Measurements from ENCODE around the gene STAP2.
"Not testable (repeated sequence)": the region's sequence is repeated elsewhere in the genome, so short reads cannot be mapped to it uniquely, and the experiment has no call there.

The STAP2 gene

GRCh38 chr19:4349225-4349624 is 10.6 kb upstream of the STAP2 start:
- not testable (repeated sequence) for H3K4me3 ChIP-seq (ENCODE audit: low read length in 2 of 2); H2AFZ ChIP-seq (ENCODE audit: low read length); H3K4ac ChIP-seq (ENCODE audit: low read length); H4K91ac ChIP-seq (ENCODE audit: low read depth, low read length, poor library complexity); H3K23ac ChIP-seq (ENCODE audit: low read depth, low read length, poor library complexity); H3K4me2 ChIP-seq (ENCODE audit: insufficient read depth, low read length, poor library complexity, severe bottlenecking); H3K27me3 ChIP-seq (ENCODE audit: control insufficient read depth in 3 of 3, insufficient read depth in 3 of 3, low read depth in 1 of 3, low read length in 3 of 3); H3K14ac ChIP-seq (ENCODE audit: low read length); H3K27ac ChIP-seq (replicated peaks; ENCODE audit: low read length); H2BK120ac ChIP-seq (ENCODE audit: low read depth, low read length); H3K9me3 ChIP-seq (replicated peaks in 1 of 2; ENCODE audit: control insufficient read depth in 2 of 2, insufficient read depth in 1 of 2, low read depth in 1 of 2, low read length in 2 of 2); DNase-seq (ENCODE audit: low spot score); H2BK5ac ChIP-seq (ENCODE audit: low read length); H3K4me1 ChIP-seq (ENCODE audit: control insufficient read depth in 2 of 2, insufficient read depth in 1 of 2, low read depth in 1 of 2, low read length in 2 of 2); H3K9ac ChIP-seq (ENCODE audit: low read depth, low read length, poor library complexity); H3K79me1 ChIP-seq (ENCODE audit: low read depth, low read length); H2AK5ac ChIP-seq (ENCODE audit: low read depth, low read length); H2BK15ac ChIP-seq (ENCODE audit: low read length); H4K8ac ChIP-seq (ENCODE audit: low read depth, low read length); H3K18ac ChIP-seq (ENCODE audit: low read length); H2BK12ac ChIP-seq (ENCODE audit: low read length)
- WGBS, 2 donors (ENCODE audit: extremely low coverage in 2 of 2, insufficient read length in 2 of 2, insufficient replicate concordance in 1 of 2) = no CpG with 5 or more reads among the region's 16 CpGs
- peaks cover 24 to 72% of the 10 kb centered on the region in 2 donors for H3K36me3 ChIP-seq (replicated peaks in 1 of 2; ENCODE audit: control insufficient read depth in 2 of 2, insufficient read depth in 2 of 2, low read length in 2 of 2)

- Histone ChIP-seq H3K18ac (ENCODE audit: low read length) (no peak overlapping the region), H3K4ac (ENCODE audit: low read length) (no peak overlapping the region), H3K23ac (ENCODE audit: low read depth, low read length, poor library complexity) (no peak overlapping the region), H3K4me1 (ENCODE audit: control insufficient read depth in 2 of 2, insufficient read depth in 1 of 2, low read depth in 1 of 2, low read length in 2 of 2) (peaks cover 6% of the 10 kb centered on the region in 2 donors), H3K4me3 (ENCODE audit: low read length in 2 of 2) (no peak overlapping the region), H3K27ac (replicated peaks; ENCODE audit: low read length) (no peak overlapping the region), H4K91ac (ENCODE audit: low read depth, low read length, poor library complexity) (no peak overlapping the region), H3K27me3 (ENCODE audit: control insufficient read depth in 3 of 3, insufficient read depth in 3 of 3, low read depth in 1 of 3, low read length in 3 of 3) (no peaks in the 10 kb centered on the region), H2BK12ac (ENCODE audit: low read length) (no peak overlapping the region), H3K36me3 (replicated peaks in 1 of 2; ENCODE audit: control insufficient read depth in 2 of 2, insufficient read depth in 2 of 2, low read length in 2 of 2) (peaks cover 19 to 56% of the 10 kb centered on the region in 2 donors), H2BK120ac (ENCODE audit: low read depth, low read length) (no peak overlapping the region), H3K9ac (ENCODE audit: low read depth, low read length, poor library complexity) (no peak overlapping the region), H2BK15ac (ENCODE audit: low read length) (no peak overlapping the region), H3K14ac (ENCODE audit: low read length) (no peak overlapping the region), H3K9me3 (replicated peaks in 1 of 2; ENCODE audit: control insufficient read depth in 2 of 2, insufficient read depth in 1 of 2, low read depth in 1 of 2, low read length in 2 of 2) (no peaks in the 10 kb centered on the region), H2AK5ac (ENCODE audit: low read depth, low read length) (no peak overlapping the region), H4K8ac (ENCODE audit: low read depth, low read length) (no peak overlapping the region), H3K79me1 (ENCODE audit: low read depth, low read length) (peaks cover 5% of the 10 kb centered on the region), H2AFZ (ENCODE audit: low read length) (no peak overlapping the region), H2BK5ac (ENCODE audit: low read length) (no peak overlapping the region), H3K4me2 (ENCODE audit: insufficient read depth, low read length, poor library complexity, severe bottlenecking) (no peak overlapping the region)
- no CpG with 5 or more reads among the region's 6 CpGs for WGBS, 2 donors (ENCODE audit: extremely low coverage in 2 of 2, insufficient read length in 2 of 2, insufficient replicate concordance in 1 of 2)
- no peak for DNase-seq (ENCODE audit: low spot score)
These were observed 8.9 kb upstream of the STAP2 start for GRCh38 chr19:4347521-4347920.

- peaks cover 5% of the 10 kb centered on the region for H3K79me1 ChIP-seq (ENCODE audit: low read depth, low read length)
- no peak overlapping the region for H4K8ac ChIP-seq (ENCODE audit: low read depth, low read length)
- no peaks in the 10 kb centered on the region for H3K27me3 ChIP-seq (ENCODE audit: control insufficient read depth in 3 of 3, insufficient read depth in 3 of 3, low read depth in 1 of 3, low read length in 3 of 3)
- H2BK120ac ChIP-seq (ENCODE audit: low read depth, low read length) = no peak overlapping the region
- H3K9ac ChIP-seq (ENCODE audit: low read depth, low read length, poor library complexity) = no peak overlapping the region
- H2BK15ac ChIP-seq (ENCODE audit: low read length) = no peak overlapping the region
- H3K36me3 ChIP-seq (replicated peaks in 1 of 2; ENCODE audit: control insufficient read depth in 2 of 2, insufficient read depth in 2 of 2, low read length in 2 of 2) = peaks cover 19 to 52% of the 10 kb centered on the region in 2 donors
- H3K18ac ChIP-seq (ENCODE audit: low read length) = no peak overlapping the region
- no peak overlapping the region for H2BK12ac ChIP-seq (ENCODE audit: low read length)
- no CpG with 5 or more reads among the region's 6 CpGs for WGBS, 2 donors (ENCODE audit: extremely low coverage in 2 of 2, insufficient read length in 2 of 2, insufficient replicate concordance in 1 of 2)
- H3K14ac ChIP-seq (ENCODE audit: low read length) = no peak overlapping the region
- no peak overlapping the region for H3K23ac ChIP-seq (ENCODE audit: low read depth, low read length, poor library complexity)
- no peak overlapping the region for H2AFZ ChIP-seq (ENCODE audit: low read length)
- H4K91ac ChIP-seq (ENCODE audit: low read depth, low read length, poor library complexity) = no peak overlapping the region
- no peak for DNase-seq (ENCODE audit: low spot score)
- H2BK5ac ChIP-seq (ENCODE audit: low read length) = no peak overlapping the region
- no peak overlapping the region for H3K27ac ChIP-seq (replicated peaks; ENCODE audit: low read length)
- peaks cover 6 to 11% of the 10 kb centered on the region in 2 donors for H3K4me1 ChIP-seq (ENCODE audit: control insufficient read depth in 2 of 2, insufficient read depth in 1 of 2, low read depth in 1 of 2, low read length in 2 of 2)
- no peak overlapping the region for H2AK5ac ChIP-seq (ENCODE audit: low read depth, low read length)
- H3K9me3 ChIP-seq (replicated peaks in 1 of 2; ENCODE audit: control insufficient read depth in 2 of 2, insufficient read depth in 1 of 2, low read depth in 1 of 2, low read length in 2 of 2) = no peaks in the 10 kb centered on the region
- no peak overlapping the region for H3K4ac ChIP-seq (ENCODE audit: low read length)
- H3K4me3 ChIP-seq (ENCODE audit: low read length in 2 of 2) = no peak overlapping the region
- no peak overlapping the region for H3K4me2 ChIP-seq (ENCODE audit: insufficient read depth, low read length, poor library complexity, severe bottlenecking)
These were observed 7.4 kb upstream of the STAP2 start for GRCh38 chr19:4346020-4346383.

DNA sequence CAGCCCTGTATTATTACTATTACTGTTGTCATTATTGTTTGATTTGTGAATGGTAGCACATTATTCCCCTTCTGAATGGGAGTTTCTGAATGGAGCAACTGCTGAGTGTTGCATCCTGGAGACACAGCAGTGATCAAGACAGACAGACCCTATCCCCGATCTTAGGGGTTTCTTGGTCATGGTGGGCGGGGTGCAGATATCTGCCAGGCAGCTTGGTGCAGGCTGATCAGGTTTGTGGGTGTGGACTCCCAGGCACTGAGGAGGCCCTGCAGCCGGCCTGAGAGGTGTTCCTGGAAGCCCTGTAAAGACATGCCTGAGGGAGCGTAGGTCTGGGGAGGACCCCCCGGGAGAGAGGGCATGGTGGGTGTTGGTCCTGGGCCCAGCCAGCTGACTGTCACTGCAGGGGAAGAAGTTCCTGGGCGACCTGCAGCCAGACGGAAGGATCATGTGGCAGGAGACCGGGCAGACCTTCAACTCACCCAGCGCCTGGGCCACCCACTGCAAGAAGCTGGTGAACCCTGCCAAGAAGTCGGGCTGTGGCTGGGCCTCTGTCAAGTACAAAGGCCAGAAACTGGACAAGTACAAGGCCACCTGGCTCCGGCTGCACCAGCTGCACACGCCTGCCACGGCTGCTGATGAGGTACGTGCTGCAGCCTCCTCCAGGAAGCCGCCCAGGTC is 6.9 kb upstream of the STAP2 start:
- Histone ChIP-seq H3K4me3 (ENCODE audit: low read length in 2 of 2) (no peak overlapping the region), H4K8ac (ENCODE audit: low read depth, low read length) (no peak overlapping the region), H3K36me3 (replicated peaks in 1 of 2; ENCODE audit: control insufficient read depth in 2 of 2, insufficient read depth in 2 of 2, low read length in 2 of 2) (peaks cover 17 to 47% of the 10 kb centered on the region in 2 donors), H3K9me3 (replicated peaks in 1 of 2; ENCODE audit: control insufficient read depth in 2 of 2, insufficient read depth in 1 of 2, low read depth in 1 of 2, low read length in 2 of 2) (no peaks in the 10 kb centered on the region), H4K91ac (ENCODE audit: low read depth, low read length, poor library complexity) (no peak overlapping the region), H2BK5ac (ENCODE audit: low read length) (no peak overlapping the region), H2BK12ac (ENCODE audit: low read length) (no peak overlapping the region), H2BK15ac (ENCODE audit: low read length) (no peak overlapping the region), H3K27ac (replicated peaks; ENCODE audit: low read length) (no peak overlapping the region), H2AK5ac (ENCODE audit: low read depth, low read length) (no peak overlapping the region), H3K9ac (ENCODE audit: low read depth, low read length, poor library complexity) (peak overlapping the region; percentile 3), H3K4ac (ENCODE audit: low read length) (no peak overlapping the region), H2BK120ac (ENCODE audit: low read depth, low read length) (no peak overlapping the region), H3K4me1 (ENCODE audit: control insufficient read depth in 2 of 2, insufficient read depth in 1 of 2, low read depth in 1 of 2, low read length in 2 of 2) (peaks cover 6 to 11% of the 10 kb centered on the region in 2 donors), H3K4me2 (ENCODE audit: insufficient read depth, low read length, poor library complexity, severe bottlenecking) (no peak overlapping the region), H3K79me1 (ENCODE audit: low read depth, low read length) (peaks cover 2% of the 10 kb centered on the region), H3K18ac (ENCODE audit: low read length) (no peak overlapping the region), H3K23ac (ENCODE audit: low read depth, low read length, poor library complexity) (peak overlapping the region; percentile 75), H2AFZ (ENCODE audit: low read length) (no peak overlapping the region), H3K27me3 (ENCODE audit: control insufficient read depth in 3 of 3, insufficient read depth in 3 of 3, low read depth in 1 of 3, low read length in 3 of 3) (no peaks in the 10 kb centered on the region), H3K14ac (ENCODE audit: low read length) (no peak overlapping the region)
- no CpG with 5 or more reads among the region's 15 CpGs for WGBS, 2 donors (ENCODE audit: extremely low coverage in 2 of 2, insufficient read length in 2 of 2, insufficient replicate concordance in 1 of 2)
- no peak for DNase-seq (ENCODE audit: low spot score)

All from neuronal stem cell (in vitro differentiated cells).